Activated CD4-positive, alpha-beta T cell treated with anti-CD3 and anti-CD28 coated beads for 4 hours (primary cell): ENCODE results near the gene IQGAP2.

Experiments used
- DNase-seq, 2 donors: peaks; one replicate each; pipeline ENCODE4 v3.0.0-alpha.2; 2020

The IQGAP2 gene

DNA sequence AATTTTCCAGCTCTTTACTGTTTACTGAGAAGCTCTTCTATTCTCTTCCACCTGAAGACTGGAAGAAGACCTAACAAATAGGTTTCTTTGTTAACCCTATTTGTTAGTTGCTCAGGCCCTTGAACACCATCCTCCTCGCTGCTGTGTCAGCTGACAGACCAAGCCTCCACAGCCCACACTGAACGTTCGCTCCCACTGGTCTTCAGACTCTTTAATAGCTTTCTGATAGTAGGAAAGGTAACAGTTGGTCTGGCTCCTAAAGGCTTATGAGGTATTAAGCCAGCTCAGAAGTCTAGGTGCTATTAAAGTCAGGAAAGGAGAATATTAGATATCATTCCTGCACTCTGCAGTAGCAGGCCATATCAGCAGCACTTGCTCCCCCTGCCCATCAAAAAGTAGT, 289.6 kb downstream of the IQGAP2 start:
- no peak for DNase-seq

DNA sequence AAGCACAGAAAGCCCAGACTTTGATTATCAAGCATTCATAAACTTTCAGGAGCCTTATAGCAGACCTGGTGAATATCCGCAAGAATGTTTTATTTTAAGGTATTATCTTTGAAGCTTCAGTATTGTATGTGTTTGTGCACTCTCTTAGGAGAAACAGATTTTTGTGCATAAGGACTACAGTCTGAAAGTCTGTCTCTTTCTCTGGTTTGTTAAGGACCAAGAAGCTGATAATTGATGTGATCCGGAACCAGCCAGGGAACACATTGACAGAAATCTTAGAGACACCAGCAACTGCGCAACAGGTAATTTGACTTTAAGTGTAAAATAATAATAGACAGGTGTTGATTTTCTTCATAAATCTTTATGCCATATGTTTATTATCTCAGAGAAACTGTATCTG, 290.1 kb downstream of the IQGAP2 start:
- DNase-seq = no peak

DNA sequence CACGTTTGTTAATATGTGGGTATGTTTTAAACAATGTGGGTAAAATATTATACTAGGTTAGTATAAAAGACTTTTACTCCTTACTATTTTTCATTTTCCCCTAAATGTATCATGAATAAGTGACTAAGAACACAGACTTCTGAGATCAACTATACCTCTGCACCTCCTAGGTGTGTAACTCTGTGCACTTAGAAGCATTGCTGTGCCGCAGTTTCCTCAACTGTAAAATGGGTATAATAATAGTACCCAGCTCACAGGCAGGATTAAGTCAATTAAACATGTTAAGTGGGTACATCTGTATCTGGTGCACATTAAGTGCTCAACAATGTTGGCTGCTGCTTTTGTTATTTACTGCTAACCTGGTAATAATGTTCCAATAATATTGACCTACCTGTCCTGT, 291.2 kb downstream of the IQGAP2 start:
- no peak for DNase-seq

- no peak for DNase-seq
Observed at GRCh38 chr5:76695346-76695745, 292.3 kb downstream of the IQGAP2 start.

DNA sequence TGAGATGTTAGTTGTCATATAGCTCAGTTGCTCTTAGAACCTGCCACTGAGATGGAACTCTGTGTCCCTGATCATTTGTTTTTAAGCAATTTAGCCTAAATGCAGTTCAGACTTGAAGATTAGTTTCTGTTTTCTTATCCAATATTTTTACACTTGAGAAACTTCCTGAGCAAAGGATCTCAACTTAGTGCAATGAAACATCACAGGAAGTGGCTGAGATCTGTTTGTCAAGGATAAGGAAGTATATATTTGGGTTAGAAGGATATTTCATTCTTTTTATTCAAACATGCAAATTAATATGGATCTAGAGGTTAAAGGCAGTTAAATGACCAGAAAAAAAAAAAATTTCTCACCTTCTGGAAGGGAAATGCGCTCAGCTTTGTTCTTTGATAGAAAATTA, 293.2 kb downstream of the IQGAP2 start:
- DNase-seq = no peak

- DNase-seq = no peak
Observed at GRCh38 chr5:76697670-76698069, 294.6 kb downstream of the IQGAP2 start.

GRCh38 chr5:76700571-76700970, 297.5 kb downstream of the IQGAP2 start:
- no peak for DNase-seq

- no peak for DNase-seq
Observed at GRCh38 chr5:76701298-76701697, 298.2 kb downstream of the IQGAP2 start.

- no peak for DNase-seq
Observed at GRCh38 chr5:76703707-76704106, 300.6 kb downstream of the IQGAP2 start.

DNA sequence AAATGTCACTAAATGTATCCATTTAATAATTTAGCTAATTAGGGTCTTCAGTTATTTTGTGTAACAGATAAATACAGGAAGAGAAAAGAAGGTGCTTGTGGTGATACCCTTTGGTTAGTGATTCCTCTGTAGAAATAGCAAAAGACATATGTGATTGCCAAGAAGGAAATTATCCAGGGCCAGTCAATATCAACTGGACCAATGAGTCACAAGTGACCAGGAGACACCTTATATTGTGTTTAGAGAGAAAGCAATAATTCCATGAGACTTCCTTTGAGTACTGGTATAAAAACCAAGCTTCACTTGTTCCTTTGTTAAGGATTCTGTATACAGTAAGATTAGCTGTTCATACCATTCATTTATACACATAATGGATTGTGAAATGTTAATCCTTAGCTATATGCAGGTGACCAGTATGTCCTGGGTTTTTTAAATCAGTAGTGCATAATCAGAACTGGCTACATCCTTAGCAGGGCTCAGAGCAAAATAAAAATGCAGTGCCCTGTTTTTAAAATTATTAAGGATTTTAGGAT, 301.1 kb downstream of the IQGAP2 start:
- no peak for DNase-seq

DNA sequence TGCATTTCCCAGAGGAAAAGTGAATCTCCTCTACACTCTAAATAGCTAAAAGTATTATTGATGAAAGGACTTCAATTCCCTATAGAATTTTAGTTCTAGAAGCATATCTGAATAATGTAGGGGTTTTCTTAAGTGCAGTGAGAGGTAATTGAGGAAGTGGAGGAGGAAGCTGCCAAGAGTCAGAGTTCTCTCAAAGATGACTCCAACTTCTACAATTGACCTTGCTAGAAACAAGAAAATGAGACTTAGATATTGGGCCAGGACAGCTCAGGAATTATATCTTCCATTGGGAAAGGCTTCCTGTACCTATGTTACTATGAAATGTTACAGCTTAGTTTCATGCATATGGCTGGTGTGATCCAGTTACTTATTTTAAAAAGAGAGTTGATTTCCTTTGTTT, 302.5 kb downstream of the IQGAP2 start:
- no peak for DNase-seq

DNA sequence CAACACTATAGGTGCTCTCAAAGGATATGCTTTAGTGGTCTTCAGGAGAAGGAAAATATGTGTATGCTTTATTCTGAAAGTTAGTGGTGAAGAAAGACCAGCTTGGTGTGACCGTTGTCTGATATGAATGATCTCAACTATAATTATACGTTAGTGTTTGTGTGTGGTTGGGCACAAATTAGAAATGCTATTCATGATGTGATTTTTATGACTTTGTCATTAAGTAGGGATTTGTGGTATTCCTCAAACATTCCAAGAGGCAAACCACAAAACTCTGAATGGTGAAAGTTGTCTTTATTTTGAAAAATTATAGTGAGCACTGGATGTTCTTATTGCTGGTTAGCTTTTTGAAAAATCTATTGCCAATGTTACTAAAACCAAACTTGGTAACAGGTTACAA, 306.7 kb downstream of the IQGAP2 start:
- DNase-seq = no peak

GRCh38 chr5:76710991-76711390, 307.9 kb downstream of the IQGAP2 start:
- DNase-seq = no peak

DNA sequence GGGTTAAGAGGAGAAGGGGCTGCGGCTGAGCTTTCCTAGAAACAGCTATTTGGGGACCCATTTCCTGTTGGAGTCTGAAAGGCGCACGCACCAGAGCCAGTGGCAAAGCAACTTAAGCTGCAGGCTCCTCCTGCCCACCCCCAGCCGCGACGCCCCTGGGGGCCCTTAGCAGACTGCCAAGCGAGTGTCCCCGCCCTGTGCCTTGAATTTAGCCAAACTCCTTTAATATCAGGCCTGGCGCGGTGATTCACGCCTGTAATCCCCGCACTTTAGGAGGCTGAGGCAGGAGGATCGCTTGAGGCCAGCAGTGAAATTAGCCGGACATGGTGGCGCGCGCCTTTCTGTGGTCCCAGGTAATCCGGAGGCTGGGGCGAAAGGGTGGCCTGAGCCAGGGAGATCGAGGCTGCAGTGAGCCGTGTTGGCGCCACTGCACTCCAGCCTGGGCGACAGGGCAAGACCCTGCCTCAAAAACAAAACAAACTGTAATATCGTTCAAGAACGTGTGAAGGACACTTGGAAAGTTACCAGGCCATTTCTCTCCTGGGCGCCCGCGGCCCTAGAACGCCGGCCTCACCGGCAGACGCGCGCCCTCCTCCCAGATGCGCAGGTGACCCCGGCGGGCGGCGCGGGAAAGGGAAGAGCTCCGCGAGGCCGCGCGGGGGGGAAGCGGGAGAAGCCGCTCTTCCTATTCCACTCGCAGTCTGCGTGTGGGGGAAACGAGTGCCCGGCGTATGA, 311.8 kb downstream of the IQGAP2 start:
- no peak for DNase-seq

- no peak for DNase-seq
Observed at GRCh38 chr5:76715486-76715735, 312.3 kb downstream of the IQGAP2 start.

DNA sequence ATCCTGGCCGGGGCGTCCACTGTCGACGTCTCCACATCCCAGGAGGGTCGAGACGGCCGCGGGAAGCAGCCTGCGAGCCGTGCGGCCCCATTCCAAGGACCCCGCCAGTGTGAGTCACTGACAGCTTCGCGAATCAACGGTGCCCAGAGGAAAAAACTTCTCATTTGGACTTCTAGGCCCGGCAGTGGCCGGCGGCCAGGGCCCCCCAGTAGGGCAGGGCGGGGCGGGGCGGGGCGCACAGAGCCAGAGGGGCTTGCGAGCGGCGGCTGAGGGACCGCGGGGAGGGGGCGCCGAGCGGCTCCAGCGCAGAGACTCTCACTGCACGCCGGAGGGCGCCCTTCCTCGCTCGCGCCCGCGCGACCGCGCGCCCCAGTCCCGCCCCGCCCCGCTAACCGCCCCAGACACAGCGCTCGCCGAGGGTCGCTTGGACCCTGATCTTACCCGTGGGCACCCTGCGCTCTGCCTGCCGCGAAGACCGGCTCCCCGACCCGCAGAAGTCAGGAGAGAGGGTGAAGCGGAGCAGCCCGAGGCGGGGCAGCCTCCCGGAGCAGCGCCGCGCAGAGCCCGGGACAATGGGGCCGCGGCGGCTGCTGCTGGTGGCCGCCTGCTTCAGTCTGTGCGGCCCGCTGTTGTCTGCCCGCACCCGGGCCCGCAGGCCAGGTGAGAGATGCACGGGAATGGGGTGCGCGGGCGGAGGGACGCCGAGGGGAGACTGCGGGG, 312.8 kb downstream of the IQGAP2 start, which contains the start of gene F2R:
F2R (plus strand) TSS at position 391 of the 720 bp plus-strand sequence; CDS start at position 573, 182 bp downstream.
- peak; percentile 36 to 47 for DNase-seq

DNA sequence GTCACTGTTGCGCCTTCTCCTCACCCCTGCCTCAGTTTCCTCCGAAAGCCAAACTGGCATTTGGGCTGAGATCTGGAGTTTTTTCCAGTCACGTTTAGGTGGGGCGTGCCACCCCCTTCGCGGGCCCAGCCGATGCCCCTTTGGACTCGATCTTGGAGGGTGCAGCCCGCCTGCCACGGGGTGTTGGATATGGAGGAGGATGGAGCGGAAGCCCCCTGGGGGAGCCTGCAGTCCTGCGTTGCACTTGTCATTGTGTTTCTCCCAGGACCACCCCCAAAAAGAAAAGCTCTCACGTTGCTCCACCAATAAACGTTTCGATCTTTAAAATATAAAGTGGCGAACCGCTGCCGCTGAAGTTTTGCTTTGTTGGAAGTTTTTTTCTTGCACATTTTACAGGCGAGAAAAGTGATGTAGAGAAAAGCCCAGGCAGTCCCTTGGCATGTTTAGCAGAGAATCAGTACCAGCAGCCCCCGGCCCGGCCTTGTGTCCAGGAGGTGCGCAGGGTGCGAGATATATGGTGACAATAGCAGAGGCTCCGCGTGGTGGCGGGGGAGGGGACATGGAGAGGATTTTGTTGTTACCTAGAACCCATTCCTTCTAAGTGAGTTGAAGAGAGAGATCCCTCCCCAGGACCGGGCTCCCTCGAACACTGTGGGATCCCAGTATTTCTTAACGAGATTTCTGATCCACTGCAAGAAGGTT, 313.5 kb downstream of the IQGAP2 start:
- no peak for DNase-seq

- no peak for DNase-seq
Observed at GRCh38 chr5:76717222-76718083, 314.4 kb downstream of the IQGAP2 start.

GRCh38 chr5:76718381-76718832, 315.3 kb downstream of the IQGAP2 start:
- no peak for DNase-seq

GRCh38 chr5:76718880-76719279, 315.8 kb downstream of the IQGAP2 start:
- no peak for DNase-seq

GRCh38 chr5:76720988-76721569, 318.0 kb downstream of the IQGAP2 start:
- DNase-seq = no peak

GRCh38 chr5:76723266-76723665, 320.2 kb downstream of the IQGAP2 start:
- no peak for DNase-seq
